Measurements from ENCODE around the gene TNPO1. TPM values are rescaled to one million over a fixed set of nuclear protein-coding genes. Genes with fewer than 3 reads are reported as not detected.

Gene TNPO1
- total RNA-seq, 2 donors from 2014 or later, result 107 to 113 TPM

- no peaks in the 10 kb centered on the region for H3K4me1 ChIP-seq (replicated peaks)
- H3K4me3 ChIP-seq, result no peak overlapping the region
- intact Hi-C loops (cut with DNase I), result loop anchor here (10.0 kb wide), 1 partner anchor 143 kb away; the partner anchor contains the start of gene FCHO2
- H3K27ac ChIP-seq, result no peak overlapping the region
- no peaks in the 10 kb centered on the region for H3K36me3 ChIP-seq
- 95% methylated on average over 1 of the region's 1 CpG for WGBS
- TF ChIP-seq POLR2A (IDR thresholded peaks at IDR 0.05) (no peak), POLR2AphosphoS5 (IDR thresholded peaks at IDR 0.05) (no peak)
- TF ChIP-seq, protein P1, sequence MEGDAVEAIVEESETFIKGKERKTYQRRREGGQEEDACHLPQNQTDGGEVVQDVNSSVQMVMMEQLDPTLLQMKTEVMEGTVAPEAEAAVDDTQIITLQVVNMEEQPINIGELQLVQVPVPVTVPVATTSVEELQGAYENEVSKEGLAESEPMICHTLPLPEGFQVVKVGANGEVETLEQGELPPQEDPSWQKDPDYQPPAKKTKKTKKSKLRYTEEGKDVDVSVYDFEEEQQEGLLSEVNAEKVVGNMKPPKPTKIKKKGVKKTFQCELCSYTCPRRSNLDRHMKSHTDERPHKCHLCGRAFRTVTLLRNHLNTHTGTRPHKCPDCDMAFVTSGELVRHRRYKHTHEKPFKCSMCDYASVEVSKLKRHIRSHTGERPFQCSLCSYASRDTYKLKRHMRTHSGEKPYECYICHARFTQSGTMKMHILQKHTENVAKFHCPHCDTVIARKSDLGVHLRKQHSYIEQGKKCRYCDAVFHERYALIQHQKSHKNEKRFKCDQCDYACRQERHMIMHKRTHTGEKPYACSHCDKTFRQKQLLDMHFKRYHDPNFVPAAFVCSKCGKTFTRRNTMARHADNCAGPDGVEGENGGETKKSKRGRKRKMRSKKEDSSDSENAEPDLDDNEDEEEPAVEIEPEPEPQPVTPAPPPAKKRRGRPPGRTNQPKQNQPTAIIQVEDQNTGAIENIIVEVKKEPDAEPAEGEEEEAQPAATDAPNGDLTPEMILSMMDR (IDR thresholded peaks at IDR 0.05), result no peak
- no peaks in the 10 kb centered on the region for H3K27me3 ChIP-seq (replicated peaks; ENCODE audit: insufficient read depth)
- no peak for DNase-seq (ENCODE audit: low spot score)
- no peaks in the 10 kb centered on the region for H3K9me3 ChIP-seq
These were observed 4.6 kb upstream of the TNPO1 start for GRCh38 chr5:72811849-72812248.

DNA sequence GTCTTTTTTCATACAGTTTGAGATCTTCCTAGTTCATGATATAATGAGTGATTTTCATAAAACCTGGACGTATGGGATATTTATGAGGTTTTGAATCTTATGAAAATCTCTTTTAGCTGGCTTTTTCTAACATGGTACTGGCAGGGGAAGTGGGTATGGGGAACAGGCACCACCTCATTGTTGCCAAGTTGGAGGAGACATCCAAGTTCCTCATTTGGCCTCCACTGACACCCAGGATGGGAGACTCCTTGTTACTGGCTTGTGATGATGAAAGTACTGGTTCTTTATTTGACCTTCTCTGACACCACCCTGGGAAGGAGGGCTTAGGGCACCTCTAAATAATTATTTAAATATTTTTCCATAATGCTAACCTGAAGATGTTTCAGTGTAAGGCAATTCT lies 4.0 kb upstream of the TNPO1 start:
- Histone ChIP-seq H3K4me1 (replicated peaks) (no peaks in the 10 kb centered on the region), H3K4me3 (no peak overlapping the region), H3K9me3 (no peaks in the 10 kb centered on the region), H3K27ac (no peak overlapping the region), H3K36me3 (no peaks in the 10 kb centered on the region), H3K27me3 (replicated peaks; ENCODE audit: insufficient read depth) (no peaks in the 10 kb centered on the region)
- TF ChIP-seq POLR2A (IDR thresholded peaks at IDR 0.05) (no peak), POLR2AphosphoS5 (IDR thresholded peaks at IDR 0.05) (no peak)
- TF ChIP-seq, protein P1 (IDR thresholded peaks at IDR 0.05), result no peak
- WGBS, result 82% methylated on average over 1 of the region's 1 CpG
- intact Hi-C loops (cut with DNase I), result loop anchor here (10.0 kb wide), 1 partner anchor 142 kb away; the partner anchor contains the start of gene FCHO2
- DNase-seq (ENCODE audit: low spot score), result no peak

- intact Hi-C loops (cut with DNase I), result loop anchor here (10.0 kb wide), 1 partner anchor 141 kb away; the partner anchor contains the start of gene FCHO2
- no peak overlapping the region for H3K27ac ChIP-seq
These were observed 2.4 kb upstream of the TNPO1 start for GRCh38 chr5:72814104-72814503.

DNA sequence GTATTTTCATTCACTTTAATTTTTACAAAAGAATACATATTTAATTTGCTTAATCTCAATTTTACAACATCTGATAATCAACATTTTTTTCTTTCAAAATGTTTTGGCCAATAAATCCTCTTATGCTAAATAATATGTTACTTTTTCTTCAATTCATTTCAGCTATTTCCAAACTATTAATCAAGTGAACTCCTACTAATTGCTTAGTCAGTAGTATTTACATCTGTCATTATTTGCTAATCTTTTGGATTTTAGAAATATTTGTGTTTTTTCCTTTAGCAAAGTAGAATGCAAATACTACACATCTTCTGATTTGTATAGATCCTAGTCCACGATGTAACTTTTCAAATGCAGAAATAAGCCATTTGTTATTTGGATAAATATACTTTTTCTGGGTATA lies 1.6 kb upstream of the TNPO1 start:
- Histone ChIP-seq H3K9me3 (no peaks in the 10 kb centered on the region), H3K36me3 (no peaks in the 10 kb centered on the region), H3K4me1 (replicated peaks) (no peaks in the 10 kb centered on the region), H3K4me3 (no peak overlapping the region), H3K27me3 (replicated peaks; ENCODE audit: insufficient read depth) (no peaks in the 10 kb centered on the region), H3K27ac (peak overlapping the region in 1 of 2 donors; percentile 96)
- WGBS, result 94% methylated on average over 1 of the region's 1 CpG
- TF ChIP-seq, protein P1 (IDR thresholded peaks at IDR 0.05), result no peak
- no peak for DNase-seq (ENCODE audit: low spot score)
- intact Hi-C loops (cut with DNase I), result loop anchor here (5.0 to 10.0 kb wide), 3 partner anchors 140 to 448 kb away; partner anchors contain the start of gene FCHO2

More at GRCh38 chr5:72814104-72814503, 2.4 kb upstream of the TNPO1 start:
- Histone ChIP-seq H3K36me3 (no peaks in the 10 kb centered on the region), H3K4me3 (no peak overlapping the region), H3K27me3 (replicated peaks; ENCODE audit: insufficient read depth) (no peaks in the 10 kb centered on the region), H3K9me3 (no peaks in the 10 kb centered on the region), H3K4me1 (replicated peaks) (no peaks in the 10 kb centered on the region)
- TF ChIP-seq, protein P1 (IDR thresholded peaks at IDR 0.05), result no peak
- TF ChIP-seq POLR2AphosphoS5 (IDR thresholded peaks at IDR 0.05) (no peak), POLR2A (IDR thresholded peaks at IDR 0.05) (no peak)
- DNase-seq (ENCODE audit: low spot score), result no peak

DNA sequence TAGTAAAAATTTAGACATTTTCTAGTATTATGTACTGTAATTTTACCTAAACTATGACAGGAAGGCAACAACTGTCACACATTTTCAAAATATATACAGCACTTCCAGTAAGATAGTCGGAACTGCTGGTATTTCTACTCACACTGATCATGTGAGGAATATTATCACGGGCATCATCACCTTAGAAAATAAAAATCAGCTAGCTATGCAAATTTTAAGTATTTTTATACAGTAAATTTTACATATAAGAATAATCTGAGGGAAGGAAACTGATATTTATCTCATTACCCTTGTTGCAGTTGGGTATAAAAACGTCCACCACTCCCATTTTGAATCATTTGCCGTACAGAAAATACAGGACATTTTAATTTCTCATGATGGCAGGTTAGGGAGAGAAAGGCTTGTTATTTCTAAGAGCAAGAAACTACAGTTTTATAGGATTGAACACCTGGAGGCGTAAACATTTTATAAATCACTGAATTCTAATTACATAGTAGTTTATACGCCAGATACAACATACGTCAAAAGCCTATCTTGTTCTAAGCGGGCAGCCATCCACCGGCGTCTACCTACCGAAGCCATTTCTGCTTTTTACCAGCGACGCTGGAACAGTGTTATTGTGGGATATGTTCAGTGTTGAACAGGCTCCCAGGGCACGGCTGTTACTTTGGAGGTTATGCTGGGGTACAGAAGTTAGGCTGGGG lies 729 bp upstream of the TNPO1 start:
- TF ChIP-seq POLR2AphosphoS5 (IDR thresholded peaks at IDR 0.05), result no peak
- TF ChIP-seq, protein P1 (IDR thresholded peaks at IDR 0.05), result no peak
- no peak for TF ChIP-seq POLR2A (IDR thresholded peaks at IDR 0.05)
- H3K27ac ChIP-seq, result peak overlapping the region; percentile 94 to 96
- 2% methylated on average over 14 of the region's 14 CpGs for WGBS
- intact Hi-C loops (cut with DNase I), result loop anchor here (5.0 to 10.0 kb wide), 3 partner anchors 139 to 448 kb away; partner anchors contain the start of gene FCHO2
- DNase-seq (ENCODE audit: low spot score), result no peak
- no peaks in the 10 kb centered on the region for H3K36me3 ChIP-seq
- H3K4me1 ChIP-seq (replicated peaks), result no peaks in the 10 kb centered on the region
- H3K9me3 ChIP-seq, result no peaks in the 10 kb centered on the region
- peak overlapping the region; percentile 70 to 79 for H3K4me3 ChIP-seq
- no peaks in the 10 kb centered on the region for H3K27me3 ChIP-seq (replicated peaks; ENCODE audit: insufficient read depth)
